ENCODE results near the gene ABCC4.

Gene ABCC4

DNA sequence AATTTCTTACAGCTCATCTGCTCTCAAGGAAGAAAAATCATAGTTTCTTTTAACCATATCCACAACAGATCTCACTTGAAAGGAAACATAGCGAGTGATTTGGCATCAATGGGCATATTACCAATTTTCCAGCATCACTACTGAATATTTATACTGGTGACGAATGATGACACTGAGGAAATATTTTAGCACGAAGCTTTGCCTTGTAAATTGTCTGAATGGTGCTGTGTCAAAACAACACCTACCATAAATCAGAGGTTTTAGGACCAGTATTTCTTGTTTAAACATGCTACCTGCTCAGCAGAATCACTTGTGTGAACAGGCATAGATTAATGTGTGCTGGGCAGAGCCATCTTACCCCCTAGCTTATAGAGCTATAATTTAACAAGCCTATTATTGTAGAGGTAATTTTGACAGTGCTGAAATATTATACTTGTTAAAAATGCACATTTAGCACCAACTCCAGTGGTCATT lies 146.8 kb downstream of the ABCC4 start (continued):
- no peak for TF ChIP-seq ZNF792 (tag by site-specific recombination; IDR thresholded peaks at IDR 0.05)
- no peak for TF ChIP-seq ZBTB21 (tag by site-specific recombination; IDR thresholded peaks at IDR 0.05)
- no peak for TF ChIP-seq ZNF341 (tag by site-specific recombination; IDR thresholded peaks at IDR 0.05; ENCODE audit: low read depth)
- no peak for TF ChIP-seq ZNF626 (tag by site-specific recombination; IDR thresholded peaks at IDR 0.05)
- TF ChIP-seq SP7 (tag by site-specific recombination; IDR thresholded peaks at IDR 0.05): peak; percentile 86
- TF ChIP-seq ZNF501 (tag by site-specific recombination; IDR thresholded peaks at IDR 0.05): no peak
- TF ChIP-seq GLIS2 (tag by site-specific recombination; IDR thresholded peaks at IDR 0.05): no peak
- no peak for TF ChIP-seq ZNF660 (tag by site-specific recombination; IDR thresholded peaks at IDR 0.05)
- TF ChIP-seq, protein P1, sequence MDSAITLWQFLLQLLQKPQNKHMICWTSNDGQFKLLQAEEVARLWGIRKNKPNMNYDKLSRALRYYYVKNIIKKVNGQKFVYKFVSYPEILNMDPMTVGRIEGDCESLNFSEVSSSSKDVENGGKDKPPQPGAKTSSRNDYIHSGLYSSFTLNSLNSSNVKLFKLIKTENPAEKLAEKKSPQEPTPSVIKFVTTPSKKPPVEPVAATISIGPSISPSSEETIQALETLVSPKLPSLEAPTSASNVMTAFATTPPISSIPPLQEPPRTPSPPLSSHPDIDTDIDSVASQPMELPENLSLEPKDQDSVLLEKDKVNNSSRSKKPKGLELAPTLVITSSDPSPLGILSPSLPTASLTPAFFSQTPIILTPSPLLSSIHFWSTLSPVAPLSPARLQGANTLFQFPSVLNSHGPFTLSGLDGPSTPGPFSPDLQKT (IDR thresholded peaks at IDR 0.05; ENCODE audit: borderline replicate concordance, low read depth, low read length): no peak
- peak; percentile 31; the same call in 1 of the 2 replicates for TF ChIP-seq IKZF3 (tag by site-specific recombination; IDR thresholded peaks at IDR 0.05)
- no peak for TF ChIP-seq HOXD13 (CRISPR knock-in tag; IDR thresholded peaks at IDR 0.05; ENCODE audit: borderline replicate concordance)
- no peak for TF ChIP-seq ZNF600 (tag by site-specific recombination; IDR thresholded peaks at IDR 0.05)
- TF ChIP-seq, protein P2, sequence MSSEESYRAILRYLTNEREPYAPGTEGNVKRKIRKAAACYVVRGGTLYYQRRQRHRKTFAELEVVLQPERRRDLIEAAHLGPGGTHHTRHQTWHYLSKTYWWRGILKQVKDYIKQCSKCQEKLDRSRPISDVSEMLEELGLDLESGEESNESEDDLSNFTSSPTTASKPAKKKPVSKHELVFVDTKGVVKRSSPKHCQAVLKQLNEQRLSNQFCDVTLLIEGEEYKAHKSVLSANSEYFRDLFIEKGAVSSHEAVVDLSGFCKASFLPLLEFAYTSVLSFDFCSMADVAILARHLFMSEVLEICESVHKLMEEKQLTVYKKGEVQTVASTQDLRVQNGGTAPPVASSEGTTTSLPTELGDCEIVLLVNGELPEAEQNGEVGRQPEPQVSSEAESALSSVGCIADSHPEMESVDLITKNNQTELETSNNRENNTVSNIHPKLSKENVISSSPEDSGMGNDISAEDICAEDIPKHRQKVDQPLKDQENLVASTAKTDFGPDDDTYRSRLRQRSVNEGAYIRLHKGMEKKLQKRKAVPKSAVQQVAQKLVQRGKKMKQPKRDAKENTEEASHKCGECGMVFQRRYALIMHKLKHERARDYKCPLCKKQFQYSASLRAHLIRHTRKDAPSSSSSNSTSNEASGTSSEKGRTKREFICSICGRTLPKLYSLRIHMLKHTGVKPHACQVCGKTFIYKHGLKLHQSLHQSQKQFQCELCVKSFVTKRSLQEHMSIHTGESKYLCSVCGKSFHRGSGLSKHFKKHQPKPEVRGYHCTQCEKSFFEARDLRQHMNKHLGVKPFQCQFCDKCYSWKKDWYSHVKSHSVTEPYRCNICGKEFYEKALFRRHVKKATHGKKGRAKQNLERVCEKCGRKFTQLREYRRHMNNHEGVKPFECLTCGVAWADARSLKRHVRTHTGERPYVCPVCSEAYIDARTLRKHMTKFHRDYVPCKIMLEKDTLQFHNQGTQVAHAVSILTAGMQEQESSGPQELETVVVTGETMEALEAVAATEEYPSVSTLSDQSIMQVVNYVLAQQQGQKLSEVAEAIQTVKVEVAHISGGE (tag by site-specific recombination; conservative IDR thresholded peaks at IDR 0.05; ENCODE audit: low read depth): no peak
- no peak for TF ChIP-seq ZFP3 (tag by site-specific recombination; IDR thresholded peaks at IDR 0.05; ENCODE audit: low read depth)
- TF ChIP-seq ZNF843 (tag by site-specific recombination; IDR thresholded peaks at IDR 0.05): peak; percentile 37; the same call in 1 of the 2 replicates
- TF ChIP-seq, protein P3, sequence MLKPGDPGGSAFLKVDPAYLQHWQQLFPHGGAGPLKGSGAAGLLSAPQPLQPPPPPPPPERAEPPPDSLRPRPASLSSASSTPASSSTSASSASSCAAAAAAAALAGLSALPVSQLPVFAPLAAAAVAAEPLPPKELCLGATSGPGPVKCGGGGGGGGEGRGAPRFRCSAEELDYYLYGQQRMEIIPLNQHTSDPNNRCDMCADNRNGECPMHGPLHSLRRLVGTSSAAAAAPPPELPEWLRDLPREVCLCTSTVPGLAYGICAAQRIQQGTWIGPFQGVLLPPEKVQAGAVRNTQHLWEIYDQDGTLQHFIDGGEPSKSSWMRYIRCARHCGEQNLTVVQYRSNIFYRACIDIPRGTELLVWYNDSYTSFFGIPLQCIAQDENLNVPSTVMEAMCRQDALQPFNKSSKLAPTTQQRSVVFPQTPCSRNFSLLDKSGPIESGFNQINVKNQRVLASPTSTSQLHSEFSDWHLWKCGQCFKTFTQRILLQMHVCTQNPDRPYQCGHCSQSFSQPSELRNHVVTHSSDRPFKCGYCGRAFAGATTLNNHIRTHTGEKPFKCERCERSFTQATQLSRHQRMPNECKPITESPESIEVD (tag by site-specific recombination; IDR thresholded peaks at IDR 0.05): peak; percentile 15; the same call in 1 of the 2 replicates
- TF ChIP-seq ZNF571 (tag by site-specific recombination; IDR thresholded peaks at IDR 0.05): no peak
- TF ChIP-seq ZNF2 (tag by site-specific recombination; IDR thresholded peaks at IDR 0.05): no peak
- TF ChIP-seq, protein P4, sequence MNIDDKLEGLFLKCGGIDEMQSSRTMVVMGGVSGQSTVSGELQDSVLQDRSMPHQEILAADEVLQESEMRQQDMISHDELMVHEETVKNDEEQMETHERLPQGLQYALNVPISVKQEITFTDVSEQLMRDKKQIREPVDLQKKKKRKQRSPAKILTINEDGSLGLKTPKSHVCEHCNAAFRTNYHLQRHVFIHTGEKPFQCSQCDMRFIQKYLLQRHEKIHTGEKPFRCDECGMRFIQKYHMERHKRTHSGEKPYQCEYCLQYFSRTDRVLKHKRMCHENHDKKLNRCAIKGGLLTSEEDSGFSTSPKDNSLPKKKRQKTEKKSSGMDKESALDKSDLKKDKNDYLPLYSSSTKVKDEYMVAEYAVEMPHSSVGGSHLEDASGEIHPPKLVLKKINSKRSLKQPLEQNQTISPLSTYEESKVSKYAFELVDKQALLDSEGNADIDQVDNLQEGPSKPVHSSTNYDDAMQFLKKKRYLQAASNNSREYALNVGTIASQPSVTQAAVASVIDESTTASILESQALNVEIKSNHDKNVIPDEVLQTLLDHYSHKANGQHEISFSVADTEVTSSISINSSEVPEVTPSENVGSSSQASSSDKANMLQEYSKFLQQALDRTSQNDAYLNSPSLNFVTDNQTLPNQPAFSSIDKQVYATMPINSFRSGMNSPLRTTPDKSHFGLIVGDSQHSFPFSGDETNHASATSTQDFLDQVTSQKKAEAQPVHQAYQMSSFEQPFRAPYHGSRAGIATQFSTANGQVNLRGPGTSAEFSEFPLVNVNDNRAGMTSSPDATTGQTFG (tag by site-specific recombination; IDR thresholded peaks at IDR 0.05; ENCODE audit: borderline replicate concordance): no peak
- no peak for TF ChIP-seq ZNF155 (tag by site-specific recombination; IDR thresholded peaks at IDR 0.05)
- no peak for TF ChIP-seq GLI2 (tag by site-specific recombination; IDR thresholded peaks at IDR 0.05; ENCODE audit: borderline replicate concordance, low read depth)
- TF ChIP-seq ZBTB1 (tag by site-specific recombination; IDR thresholded peaks at IDR 0.05): no peak
- no peak for TF ChIP-seq ZNF654 (tag by site-specific recombination; IDR thresholded peaks at IDR 0.05; ENCODE audit: low read depth)
- TF ChIP-seq ZBTB7A (tag by site-specific recombination; IDR thresholded peaks at IDR 0.05; ENCODE audit: low read depth): no peak
- TF ChIP-seq YY1 (tag by site-specific recombination; IDR thresholded peaks at IDR 0.05): peak; percentile 21; the same call in 1 of the 2 replicates
- no peak for TF ChIP-seq ZNF433 (tag by site-specific recombination; IDR thresholded peaks at IDR 0.05; ENCODE audit: low read depth)
